Karpas-422 (cell line): ENCODE results near the gene SCN2A. TPM values are rescaled to one million over a fixed set of nuclear protein-coding genes. Genes with fewer than 3 reads are reported as not detected.

ENCODE experiments used
- DNase-seq: peaks from one replicate; pipeline ENCODE4 v3.0.0-alpha.2; 2015
- H2AFZ ChIP-seq: fragments of 200-600 bp; sonication (generic); 2 replicates; pipeline ENCODE4 v1.6.1; 2014; ENCODE audit warnings: antibody characterized with exemption, low read length, mixed read lengths
- H3K27ac ChIP-seq: fragments of 200-600 bp; sonication (generic); 2 replicates; pipeline ENCODE4 v1.5.1; 2014; ENCODE audit warnings: mild to moderate bottlenecking, low read length, moderate library complexity
- H3K27me3 ChIP-seq: fragments of 200-600 bp; sonication (generic); 2 replicates; pipeline ENCODE4 v1.6.1; 2014; ENCODE audit warnings: low read length, mixed read lengths
- H3K36me3 ChIP-seq: fragments of 200-600 bp; sonication (generic); 2 replicates; pipeline ENCODE4 v1.6.1; 2014; ENCODE audit warnings: low read length, mixed read lengths; ENCODE audit not compliant: insufficient read depth
- H3K4me1 ChIP-seq: fragments of 200-600 bp; sonication (generic); 2 replicates; pipeline ENCODE4 v1.6.1; 2014; ENCODE audit warnings: mild to moderate bottlenecking, low read length, mixed read lengths
- H3K4me2 ChIP-seq: fragments of 200-600 bp; sonication (generic); 2 replicates; pipeline ENCODE4 v1.6.1; 2014; ENCODE audit warnings: low read length, low read depth, mild to moderate bottlenecking; ENCODE audit not compliant: poor library complexity, severe bottlenecking
- H3K4me3 ChIP-seq: fragments of 200-600 bp; sonication (generic); 2 replicates; pipeline ENCODE4 v1.5.1; 2014; ENCODE audit warnings: mild to moderate bottlenecking, antibody characterized with exemption, low read length, mixed read lengths
- H3K79me2 ChIP-seq: fragments of 200-600 bp; sonication (generic); 2 replicates; pipeline ENCODE4 v1.6.1; 2014; ENCODE audit warnings: mild to moderate bottlenecking, low read length, mixed read lengths
- H3K9ac ChIP-seq: fragments of 200-600 bp; sonication (generic); 2 replicates; pipeline ENCODE4 v1.6.0; 2014; ENCODE audit warnings: low read length
- H3K9me2 ChIP-seq: fragments of 200-600 bp; sonication (generic), shearing (Covaris generic); replicated peaks from 2 replicates; pipeline ENCODE4 v1.6.0; 2014; ENCODE audit warnings: mild to moderate bottlenecking, low read length, moderate library complexity; ENCODE audit not compliant: insufficient read depth
- H3K9me3 ChIP-seq: fragments of 300-700, 200-600 bp; sonication (generic); 2 replicates; pipeline ENCODE4 v1.6.1; 2014; ENCODE audit warnings: low read length, mixed read lengths
- H4K20me1 ChIP-seq: fragments of 200-600 bp; sonication (generic); 2 replicates; pipeline ENCODE4 v1.6.1; 2014; ENCODE audit warnings: mild to moderate bottlenecking, antibody characterized with exemption, low read length, low read depth; ENCODE audit not compliant: insufficient read depth
- total RNA-seq: library from RNA; depleted of rRNA; stranded (reverse); fragments of >200 nt; shearing (Covaris generic); gene quantifications from 2 replicates; pipeline ENCODE4 v1.2.3, GENCODE V29; 2014; ENCODE audit warnings: low replicate concordance

Gene SCN2A
- total RNA-seq, 1 experiment from 2014 or later = 0.75 TPM

GRCh38 chr2:165349181-165349580 lies 110.0 kb downstream of the SCN2A start:
- no peak overlapping the region for H3K27ac ChIP-seq
- H3K36me3 ChIP-seq = no peaks in the 10 kb centered on the region

DNA sequence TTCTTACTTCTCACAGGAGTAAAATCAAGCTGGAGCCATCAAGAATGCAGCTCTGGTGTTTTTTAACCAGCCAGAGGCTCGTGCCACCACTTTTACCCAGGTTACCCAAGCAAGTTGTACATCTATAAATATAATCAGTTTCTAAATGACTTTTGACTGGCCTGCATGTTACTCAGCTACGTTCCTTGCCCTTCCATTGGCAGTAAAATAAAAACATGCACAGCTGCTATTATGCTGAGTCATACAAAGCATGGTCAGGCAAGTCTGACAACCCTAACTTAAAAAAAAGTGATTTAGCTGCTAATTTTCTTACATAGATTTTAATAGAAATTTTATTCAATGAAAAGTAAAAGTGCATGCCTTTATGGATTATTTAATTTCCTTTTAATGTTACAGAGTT lies 118.5 kb downstream of the SCN2A start:
- Histone ChIP-seq H3K4me3 (no peak overlapping the region), H3K9me2 (no peaks in the 10 kb centered on the region), H3K36me3 (no peaks in the 10 kb centered on the region), H3K27me3 (no peaks in the 10 kb centered on the region), H3K27ac (no peak overlapping the region), H3K9me3 (no peaks in the 10 kb centered on the region), H3K4me2 (no peak overlapping the region), H4K20me1 (no peaks in the 10 kb centered on the region), H3K79me2 (no peaks in the 10 kb centered on the region), H3K4me1 (no peaks in the 10 kb centered on the region), H2AFZ (no peak overlapping the region), H3K9ac (no peak overlapping the region)
- DNase-seq = no peak

More at GRCh38 chr2:165349181-165349580, 110.0 kb downstream of the SCN2A start:
- H3K4me3 ChIP-seq = no peak overlapping the region
- H3K9me2 ChIP-seq = no peaks in the 10 kb centered on the region
- H4K20me1 ChIP-seq = no peaks in the 10 kb centered on the region
- no peaks in the 10 kb centered on the region for H3K79me2 ChIP-seq
- no peak for DNase-seq
- H2AFZ ChIP-seq = no peak overlapping the region
- no peaks in the 10 kb centered on the region for H3K9me3 ChIP-seq
- H3K9ac ChIP-seq = no peak overlapping the region
- no peaks in the 10 kb centered on the region for H3K27me3 ChIP-seq
- no peaks in the 10 kb centered on the region for H3K4me1 ChIP-seq
- no peak overlapping the region for H3K4me2 ChIP-seq

- Histone ChIP-seq H3K27ac (no peak overlapping the region), H2AFZ (no peak overlapping the region), H3K4me1 (no peaks in the 10 kb centered on the region), H3K9me2 (no peaks in the 10 kb centered on the region), H3K9me3 (no peaks in the 10 kb centered on the region), H3K4me3 (no peak overlapping the region), H3K36me3 (no peaks in the 10 kb centered on the region), H3K9ac (no peak overlapping the region), H3K79me2 (no peaks in the 10 kb centered on the region), H3K4me2 (no peak overlapping the region), H3K27me3 (no peaks in the 10 kb centered on the region), H4K20me1 (no peaks in the 10 kb centered on the region)
- DNase-seq = no peak
These were observed 122.3 kb downstream of the SCN2A start for GRCh38 chr2:165361514-165361913.

DNA sequence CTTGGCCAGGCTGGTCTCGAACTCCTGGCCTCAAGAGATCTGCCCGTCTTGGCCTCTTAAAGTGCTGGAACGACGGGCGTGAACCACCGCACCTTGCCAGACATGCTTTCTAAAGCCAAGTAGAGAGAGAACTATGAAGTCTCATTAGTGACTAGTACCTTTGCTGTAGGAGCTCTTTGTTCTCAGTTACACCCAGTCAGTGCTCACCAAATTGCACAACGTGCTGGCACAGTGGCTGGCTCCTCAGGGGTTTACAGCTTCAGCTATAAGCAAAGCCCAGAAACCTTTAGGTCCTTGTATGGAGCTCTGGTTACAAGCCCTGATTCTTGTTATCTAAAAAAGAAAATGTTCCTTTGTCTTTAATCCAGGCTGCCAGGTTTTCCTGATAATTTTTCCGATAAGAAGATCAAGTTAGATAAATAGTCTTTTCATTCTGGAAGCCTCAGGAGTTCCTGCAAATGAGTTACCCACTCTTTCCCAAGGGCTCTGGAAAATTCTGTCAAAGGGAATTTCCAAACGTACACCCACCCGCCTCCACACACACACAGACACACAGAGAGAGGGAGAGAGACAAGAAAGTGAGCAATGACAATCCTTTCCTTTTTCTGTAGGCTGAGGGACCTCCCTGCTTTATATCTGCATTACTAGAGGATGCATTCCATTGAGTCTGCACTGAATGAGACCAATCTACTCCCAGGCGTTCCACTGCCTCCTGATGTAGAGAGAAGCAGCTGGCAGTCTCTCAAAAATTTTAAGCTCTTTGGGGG lies 130.1 kb downstream of the SCN2A start:
- Histone ChIP-seq H3K27me3 (no peaks in the 10 kb centered on the region), H3K27ac (no peak overlapping the region), H3K9me2 (no peaks in the 10 kb centered on the region), H3K79me2 (no peaks in the 10 kb centered on the region), H2AFZ (no peak overlapping the region), H3K4me3 (no peak overlapping the region), H3K4me1 (no peaks in the 10 kb centered on the region), H3K9me3 (no peaks in the 10 kb centered on the region), H3K4me2 (no peak overlapping the region), H3K36me3 (no peaks in the 10 kb centered on the region), H3K9ac (no peak overlapping the region), H4K20me1 (no peaks in the 10 kb centered on the region)
- no peak for DNase-seq

GRCh38 chr2:165369898-165370296 lies 130.7 kb downstream of the SCN2A start:
- H3K27ac ChIP-seq = no peak overlapping the region
- no peaks in the 10 kb centered on the region for H3K79me2 ChIP-seq
- no peak overlapping the region for H3K4me3 ChIP-seq
- H3K9me3 ChIP-seq = no peaks in the 10 kb centered on the region
- no peak overlapping the region for H3K4me2 ChIP-seq
- DNase-seq = no peak
- H3K36me3 ChIP-seq = no peaks in the 10 kb centered on the region
- H4K20me1 ChIP-seq = no peaks in the 10 kb centered on the region
- no peaks in the 10 kb centered on the region for H3K9me2 ChIP-seq
- no peak overlapping the region for H3K9ac ChIP-seq
- H2AFZ ChIP-seq = no peak overlapping the region
- H3K4me1 ChIP-seq = no peaks in the 10 kb centered on the region
- H3K27me3 ChIP-seq = no peaks in the 10 kb centered on the region

- H3K4me1 ChIP-seq = no peaks in the 10 kb centered on the region
- H3K36me3 ChIP-seq = no peaks in the 10 kb centered on the region
- no peaks in the 10 kb centered on the region for H3K9me3 ChIP-seq
- no peak overlapping the region for H3K4me3 ChIP-seq
- no peak overlapping the region for H2AFZ ChIP-seq
- H3K27ac ChIP-seq = no peak overlapping the region
- no peaks in the 10 kb centered on the region for H3K27me3 ChIP-seq
- H3K9me2 ChIP-seq = no peaks in the 10 kb centered on the region
- no peak overlapping the region for H3K4me2 ChIP-seq
- H4K20me1 ChIP-seq = no peaks in the 10 kb centered on the region
- no peak for DNase-seq
- no peaks in the 10 kb centered on the region for H3K79me2 ChIP-seq
- H3K9ac ChIP-seq = no peak overlapping the region
These were observed 132.1 kb downstream of the SCN2A start for GRCh38 chr2:165371356-165371755.

GRCh38 chr2:165373278-165374010 lies 134.2 kb downstream of the SCN2A start:
- H3K9me2 ChIP-seq = no peaks in the 10 kb centered on the region
- no peaks in the 10 kb centered on the region for H3K36me3 ChIP-seq
- H3K4me2 ChIP-seq = no peak overlapping the region
- H3K4me3 ChIP-seq = no peak overlapping the region
- H3K9ac ChIP-seq = no peak overlapping the region
- H3K79me2 ChIP-seq = no peaks in the 10 kb centered on the region
- no peaks in the 10 kb centered on the region for H4K20me1 ChIP-seq
- DNase-seq = no peak
- no peak overlapping the region for H3K27ac ChIP-seq
- H3K27me3 ChIP-seq = no peaks in the 10 kb centered on the region
- no peaks in the 10 kb centered on the region for H3K4me1 ChIP-seq
- H2AFZ ChIP-seq = no peak overlapping the region
- H3K9me3 ChIP-seq = no peaks in the 10 kb centered on the region

- DNase-seq = no peak
- H3K27ac ChIP-seq = no peak overlapping the region
- no peaks in the 10 kb centered on the region for H3K36me3 ChIP-seq
- H2AFZ ChIP-seq = no peak overlapping the region
- no peaks in the 10 kb centered on the region for H3K79me2 ChIP-seq
- H3K9me2 ChIP-seq = no peaks in the 10 kb centered on the region
- H3K9me3 ChIP-seq = no peaks in the 10 kb centered on the region
- no peaks in the 10 kb centered on the region for H4K20me1 ChIP-seq
- no peak overlapping the region for H3K9ac ChIP-seq
- H3K4me1 ChIP-seq = no peaks in the 10 kb centered on the region
- H3K4me3 ChIP-seq = no peak overlapping the region
- H3K27me3 ChIP-seq = no peaks in the 10 kb centered on the region
- no peak overlapping the region for H3K4me2 ChIP-seq
These were observed 137.4 kb downstream of the SCN2A start for GRCh38 chr2:165376571-165376975.
